ENCODE data around the gene ZNF48. TPM values are rescaled to one million over a fixed set of nuclear protein-coding genes. Genes with fewer than 3 reads are reported as not detected.
A peak's percentile ranks its signal among the peaks of the same experiment; 100 is the strongest.

The ZNF48 gene
- polyA plus RNA-seq, 1 donor from 2014 or later: 42.3 TPM

DNA sequence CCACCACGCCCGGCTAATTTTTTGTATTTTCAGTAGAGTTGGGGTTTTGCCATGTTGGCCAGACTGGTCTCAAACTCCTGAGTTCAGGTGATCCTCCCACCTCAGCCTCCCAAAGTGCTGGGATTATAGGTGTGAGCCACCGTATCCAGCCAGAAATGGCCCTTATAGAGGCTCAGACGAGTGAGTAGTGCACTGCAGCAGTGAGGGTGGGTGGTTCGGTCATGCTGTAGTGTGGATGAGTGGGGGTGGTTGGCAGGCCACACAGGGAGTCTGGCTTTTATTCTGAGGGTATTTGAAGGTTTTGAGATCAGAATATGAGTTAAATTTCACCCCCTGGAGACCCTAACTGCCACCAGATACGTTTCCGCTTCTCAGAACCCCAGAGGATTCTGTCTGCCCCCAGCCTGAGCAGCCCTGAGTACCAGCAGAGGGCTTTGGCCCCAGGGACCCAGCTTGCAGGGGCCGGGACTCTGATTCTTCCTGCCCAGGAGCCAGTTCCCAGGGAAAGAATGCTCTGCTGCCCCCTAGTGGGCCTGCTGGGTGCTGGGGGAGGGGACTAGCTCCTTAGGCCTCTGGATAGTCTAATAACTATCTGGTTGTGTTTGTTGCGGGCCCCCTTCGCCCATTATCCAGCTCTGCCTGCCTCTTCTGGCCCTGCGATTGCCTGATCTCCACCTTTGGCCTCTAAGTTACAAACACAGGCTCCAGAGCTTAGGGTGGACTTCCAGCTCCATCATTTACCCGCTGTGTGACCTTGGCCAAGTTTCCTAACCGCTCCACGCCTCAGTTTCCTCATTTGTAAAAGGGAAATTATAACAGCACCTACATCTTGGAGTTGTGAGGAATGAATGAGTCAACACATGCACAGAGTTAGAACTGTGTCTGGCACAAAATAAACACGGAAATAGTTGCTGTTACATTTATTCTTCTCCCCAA, 14.2 kb downstream of the ZNF48 start:
- Histone ChIP-seq H3K27me3 (ENCODE audit: insufficient read depth, low read depth, low read length) (no peaks in the 10 kb centered on the region), H3K79me2 (replicated peaks; ENCODE audit: insufficient read depth, low read length) (peaks cover 5% of the 10 kb centered on the region), H3F3A (ENCODE audit: insufficient read depth, low read length, poor library complexity, severe bottlenecking) (no peaks in the 10 kb centered on the region), H3K27ac (ENCODE audit: low read length) (no peak overlapping the region), H3K9me3 (ENCODE audit: low read length) (no peaks in the 10 kb centered on the region), H3K9me2 (ENCODE audit: insufficient read depth, low read length) (no peaks in the 10 kb centered on the region), H3K4me2 (ENCODE audit: low read length) (no peak overlapping the region), H4K20me1 (ENCODE audit: insufficient read depth) (no peaks in the 10 kb centered on the region), H2AFZ (ENCODE audit: low read depth, low read length) (no peak overlapping the region), H3K4me3 (ENCODE audit: low read length) (no peak overlapping the region), H3K9ac (ENCODE audit: low read length) (no peak overlapping the region), H3K36me3 (ENCODE audit: insufficient read depth, low read length) (no peaks in the 10 kb centered on the region)
- TF ChIP-seq MXI1 (conservative IDR thresholded peaks at IDR 0.05; ENCODE audit: poor library complexity, severe bottlenecking) (peak; percentile 32), RAD21 (conservative IDR thresholded peaks at IDR 0.05) (peak; percentile 87), EZH2 (IDR thresholded peaks at IDR 0.05; ENCODE audit: borderline replicate concordance, insufficient read depth, low read length, poor library complexity, severe bottlenecking) (no peak), POLR2AphosphoS5 (IDR thresholded peaks at IDR 0.05) (no peak), SMC3 (conservative IDR thresholded peaks at IDR 0.05; ENCODE audit: poor library complexity) (peak; percentile 81), TAF1 (IDR thresholded peaks at IDR 0.05; ENCODE audit: low read depth) (no peak), EP300 (conservative IDR thresholded peaks at IDR 0.05; ENCODE audit: poor library complexity, severe bottlenecking) (no peak)
- TF ChIP-seq, protein P1, sequence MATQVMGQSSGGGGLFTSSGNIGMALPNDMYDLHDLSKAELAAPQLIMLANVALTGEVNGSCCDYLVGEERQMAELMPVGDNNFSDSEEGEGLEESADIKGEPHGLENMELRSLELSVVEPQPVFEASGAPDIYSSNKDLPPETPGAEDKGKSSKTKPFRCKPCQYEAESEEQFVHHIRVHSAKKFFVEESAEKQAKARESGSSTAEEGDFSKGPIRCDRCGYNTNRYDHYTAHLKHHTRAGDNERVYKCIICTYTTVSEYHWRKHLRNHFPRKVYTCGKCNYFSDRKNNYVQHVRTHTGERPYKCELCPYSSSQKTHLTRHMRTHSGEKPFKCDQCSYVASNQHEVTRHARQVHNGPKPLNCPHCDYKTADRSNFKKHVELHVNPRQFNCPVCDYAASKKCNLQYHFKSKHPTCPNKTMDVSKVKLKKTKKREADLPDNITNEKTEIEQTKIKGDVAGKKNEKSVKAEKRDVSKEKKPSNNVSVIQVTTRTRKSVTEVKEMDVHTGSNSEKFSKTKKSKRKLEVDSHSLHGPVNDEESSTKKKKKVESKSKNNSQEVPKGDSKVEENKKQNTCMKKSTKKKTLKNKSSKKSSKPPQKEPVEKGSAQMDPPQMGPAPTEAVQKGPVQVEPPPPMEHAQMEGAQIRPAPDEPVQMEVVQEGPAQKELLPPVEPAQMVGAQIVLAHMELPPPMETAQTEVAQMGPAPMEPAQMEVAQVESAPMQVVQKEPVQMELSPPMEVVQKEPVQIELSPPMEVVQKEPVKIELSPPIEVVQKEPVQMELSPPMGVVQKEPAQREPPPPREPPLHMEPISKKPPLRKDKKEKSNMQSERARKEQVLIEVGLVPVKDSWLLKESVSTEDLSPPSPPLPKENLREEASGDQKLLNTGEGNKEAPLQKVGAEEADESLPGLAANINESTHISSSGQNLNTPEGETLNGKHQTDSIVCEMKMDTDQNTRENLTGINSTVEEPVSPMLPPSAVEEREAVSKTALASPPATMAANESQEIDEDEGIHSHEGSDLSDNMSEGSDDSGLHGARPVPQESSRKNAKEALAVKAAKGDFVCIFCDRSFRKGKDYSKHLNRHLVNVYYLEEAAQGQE (IDR thresholded peaks at IDR 0.05; ENCODE audit: borderline replicate concordance): no peak
- TF ChIP-seq, protein P2, sequence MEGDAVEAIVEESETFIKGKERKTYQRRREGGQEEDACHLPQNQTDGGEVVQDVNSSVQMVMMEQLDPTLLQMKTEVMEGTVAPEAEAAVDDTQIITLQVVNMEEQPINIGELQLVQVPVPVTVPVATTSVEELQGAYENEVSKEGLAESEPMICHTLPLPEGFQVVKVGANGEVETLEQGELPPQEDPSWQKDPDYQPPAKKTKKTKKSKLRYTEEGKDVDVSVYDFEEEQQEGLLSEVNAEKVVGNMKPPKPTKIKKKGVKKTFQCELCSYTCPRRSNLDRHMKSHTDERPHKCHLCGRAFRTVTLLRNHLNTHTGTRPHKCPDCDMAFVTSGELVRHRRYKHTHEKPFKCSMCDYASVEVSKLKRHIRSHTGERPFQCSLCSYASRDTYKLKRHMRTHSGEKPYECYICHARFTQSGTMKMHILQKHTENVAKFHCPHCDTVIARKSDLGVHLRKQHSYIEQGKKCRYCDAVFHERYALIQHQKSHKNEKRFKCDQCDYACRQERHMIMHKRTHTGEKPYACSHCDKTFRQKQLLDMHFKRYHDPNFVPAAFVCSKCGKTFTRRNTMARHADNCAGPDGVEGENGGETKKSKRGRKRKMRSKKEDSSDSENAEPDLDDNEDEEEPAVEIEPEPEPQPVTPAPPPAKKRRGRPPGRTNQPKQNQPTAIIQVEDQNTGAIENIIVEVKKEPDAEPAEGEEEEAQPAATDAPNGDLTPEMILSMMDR (IDR thresholded peaks at IDR 0.05; ENCODE audit: poor library complexity, severe bottlenecking): peak; percentile 92

DNA sequence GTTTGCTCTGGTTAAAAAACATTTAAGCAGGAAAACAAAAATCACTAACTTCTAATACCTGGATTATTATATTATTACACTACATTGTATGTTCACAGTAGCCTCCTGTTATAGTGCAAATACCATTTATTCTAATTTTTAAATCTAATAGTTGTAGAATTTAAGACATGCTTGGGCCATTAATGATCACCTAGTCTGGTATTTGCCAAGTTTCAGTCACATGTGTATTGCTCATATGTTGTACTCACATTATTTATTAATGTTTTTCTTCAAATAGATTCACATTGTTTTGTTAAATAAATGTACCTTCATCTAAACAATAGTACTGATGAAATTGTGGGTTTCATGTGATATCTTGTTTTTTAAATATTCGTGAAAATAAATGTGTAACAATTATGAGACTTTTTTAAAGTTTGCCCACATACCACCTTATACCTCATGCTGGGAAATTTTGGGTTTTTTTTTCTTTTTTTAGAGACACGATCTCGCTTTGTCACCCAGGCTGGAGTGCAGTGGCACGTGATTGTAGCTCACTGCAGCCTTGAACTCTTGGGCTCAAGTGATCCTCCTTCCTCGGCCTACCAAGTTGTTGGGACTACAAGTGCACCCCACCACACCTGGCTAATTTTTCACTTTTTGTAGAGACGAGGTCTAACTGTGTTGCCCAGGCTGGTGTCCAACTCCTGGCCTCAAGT, 18.0 kb downstream of the ZNF48 start:
- no peak overlapping the region for H3K9ac ChIP-seq (ENCODE audit: low read length)
- H3K27me3 ChIP-seq (ENCODE audit: insufficient read depth, low read depth, low read length): no peaks in the 10 kb centered on the region
- no peak overlapping the region for H3K4me3 ChIP-seq (ENCODE audit: low read length)
- no peak overlapping the region for H3K27ac ChIP-seq (ENCODE audit: low read length)
- no peaks in the 10 kb centered on the region for H3K36me3 ChIP-seq (ENCODE audit: insufficient read depth, low read length)
- peaks cover 3% of the 10 kb centered on the region for H3K79me2 ChIP-seq (replicated peaks; ENCODE audit: insufficient read depth, low read length)
- H3F3A ChIP-seq (ENCODE audit: insufficient read depth, low read length, poor library complexity, severe bottlenecking): peaks cover 2% of the 10 kb centered on the region
- TF ChIP-seq EP300 (conservative IDR thresholded peaks at IDR 0.05; ENCODE audit: poor library complexity, severe bottlenecking) (no peak), EZH2 (IDR thresholded peaks at IDR 0.05; ENCODE audit: borderline replicate concordance, insufficient read depth, low read length, poor library complexity, severe bottlenecking) (no peak), POLR2AphosphoS5 (IDR thresholded peaks at IDR 0.05) (no peak), MXI1 (conservative IDR thresholded peaks at IDR 0.05; ENCODE audit: poor library complexity, severe bottlenecking) (no peak), SMC3 (conservative IDR thresholded peaks at IDR 0.05; ENCODE audit: poor library complexity) (no peak), RAD21 (conservative IDR thresholded peaks at IDR 0.05) (no peak), TAF1 (IDR thresholded peaks at IDR 0.05; ENCODE audit: low read depth) (no peak)
- TF ChIP-seq, protein P1 (IDR thresholded peaks at IDR 0.05; ENCODE audit: borderline replicate concordance): no peak
- TF ChIP-seq, protein P2 (IDR thresholded peaks at IDR 0.05; ENCODE audit: poor library complexity, severe bottlenecking): no peak
- no peaks in the 10 kb centered on the region for H3K9me3 ChIP-seq (ENCODE audit: low read length)
- H3K4me2 ChIP-seq (ENCODE audit: low read length): no peak overlapping the region
- no peaks in the 10 kb centered on the region for H3K9me2 ChIP-seq (ENCODE audit: insufficient read depth, low read length)
- no peak overlapping the region for H2AFZ ChIP-seq (ENCODE audit: low read depth, low read length)
- no peaks in the 10 kb centered on the region for H4K20me1 ChIP-seq (ENCODE audit: insufficient read depth)
